Measurements from ENCODE around the gene VSTM2B. TPM values are rescaled to one million over a fixed set of nuclear protein-coding genes. Genes with fewer than 3 reads are reported as not detected.
A peak's percentile ranks its signal among the peaks of the same experiment; 100 is the strongest.

Gene VSTM2B
- total RNA-seq, 1 donor from 2014 or later = not detected

DNA sequence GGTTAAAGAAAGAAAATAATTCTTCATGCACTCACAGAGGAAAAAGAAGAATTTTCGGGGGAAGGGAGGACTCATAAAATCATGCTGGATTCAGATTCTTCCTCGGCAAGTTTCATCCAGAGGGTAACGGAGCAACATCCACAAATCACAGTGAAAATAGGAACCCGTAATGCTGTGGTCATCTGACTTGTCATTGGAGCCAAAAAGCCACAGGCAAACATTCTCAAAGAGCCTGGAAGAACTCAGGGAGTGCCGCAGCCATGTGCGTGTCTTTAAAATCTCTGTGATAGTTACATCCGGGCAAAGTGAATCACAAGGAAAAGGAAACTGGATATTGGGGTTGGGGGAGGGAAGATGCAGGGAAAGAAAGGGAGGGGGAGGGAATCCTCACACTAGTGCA lies 33.0 kb upstream of the VSTM2B start:
- no peak for ATAC-seq
- intact Hi-C loops (cut with DNase I) = no loop called here
- DNase-seq (ENCODE audit: missing footprints) = no peak

- ATAC-seq = no peak
- intact Hi-C loops (cut with DNase I) = no loop called here
These were observed 30.7 kb upstream of the VSTM2B start for GRCh38 chr19:29495091-29495490.

DNA sequence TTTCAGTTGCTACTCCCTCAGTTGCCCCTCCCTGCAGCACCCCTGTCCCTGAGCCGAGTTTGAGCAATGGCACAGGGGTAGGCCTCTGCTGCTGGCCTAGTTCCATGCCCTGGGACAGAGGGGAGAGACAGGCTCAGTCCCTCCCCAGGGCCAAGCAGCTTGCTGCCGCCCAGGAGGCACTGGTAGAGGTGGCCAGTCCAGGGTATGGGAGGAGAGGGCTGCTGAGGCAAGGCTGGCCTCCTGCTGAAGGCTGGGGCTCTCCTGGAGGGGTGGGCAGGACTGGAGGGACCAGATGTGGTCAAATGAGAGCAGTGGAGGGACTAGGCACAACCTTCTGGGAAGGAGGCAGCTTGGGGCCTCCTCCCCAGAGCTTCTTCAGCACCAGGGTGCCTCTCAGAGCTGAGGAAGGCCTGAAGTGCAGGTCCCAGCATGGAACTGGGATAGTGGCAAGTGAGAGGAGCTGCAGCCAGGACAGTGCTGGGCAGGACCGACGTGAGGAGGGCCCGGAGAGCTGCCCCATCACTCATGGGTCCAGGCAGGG lies 29.8 kb upstream of the VSTM2B start:
- ATAC-seq (no peak), DNase-seq (ENCODE audit: missing footprints) (peak; percentile 27)
- intact Hi-C loops (cut with DNase I) = no loop called here

More at GRCh38 chr19:29495091-29495490, 30.7 kb upstream of the VSTM2B start:
- DNase-seq (ENCODE audit: missing footprints) = peak; percentile 13

GRCh38 chr19:29497241-29497640 lies 28.6 kb upstream of the VSTM2B start:
- intact Hi-C loops (cut with DNase I) = no loop called here
- ATAC-seq (no peak), DNase-seq (ENCODE audit: missing footprints) (peak; percentile 13)

GRCh38 chr19:29497686-29498436 lies 27.9 kb upstream of the VSTM2B start:
- DNase-seq (ENCODE audit: missing footprints) (peak; percentile 52), ATAC-seq (no peak)
- intact Hi-C loops (cut with DNase I) = no loop called here

DNA sequence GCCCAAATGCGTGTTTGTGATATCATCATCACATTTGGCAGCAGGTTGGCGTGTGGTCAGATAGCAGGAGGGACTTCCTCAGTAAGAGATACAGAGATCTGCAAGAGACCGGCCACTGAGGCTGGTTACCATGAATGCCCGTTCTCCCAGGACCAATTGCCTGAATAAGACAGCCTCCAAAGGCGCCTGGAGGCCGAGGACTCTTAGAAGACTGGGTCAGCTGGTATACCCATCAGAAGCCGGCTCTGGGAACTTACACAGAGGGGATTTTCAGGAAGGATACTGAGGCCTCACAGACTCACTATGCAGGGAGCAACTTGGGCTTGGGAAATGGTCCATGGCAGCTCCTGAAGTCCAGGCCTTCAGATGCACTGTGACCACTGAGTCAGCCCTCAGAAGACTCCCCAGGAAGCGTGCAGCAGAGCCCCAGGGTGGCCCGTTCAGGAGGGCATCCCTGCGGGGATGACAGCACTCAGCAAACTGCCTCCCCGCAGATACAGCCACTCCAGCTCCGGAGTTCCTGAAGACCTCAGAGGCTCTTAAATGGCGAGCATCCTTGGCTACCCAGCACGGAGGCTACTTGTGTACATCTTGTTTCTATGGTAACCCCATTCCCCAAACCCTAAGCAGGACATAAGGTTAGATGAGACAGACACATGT lies 26.4 kb upstream of the VSTM2B start:
- ATAC-seq (no peak), DNase-seq (ENCODE audit: missing footprints) (peak; percentile 20)

DNA sequence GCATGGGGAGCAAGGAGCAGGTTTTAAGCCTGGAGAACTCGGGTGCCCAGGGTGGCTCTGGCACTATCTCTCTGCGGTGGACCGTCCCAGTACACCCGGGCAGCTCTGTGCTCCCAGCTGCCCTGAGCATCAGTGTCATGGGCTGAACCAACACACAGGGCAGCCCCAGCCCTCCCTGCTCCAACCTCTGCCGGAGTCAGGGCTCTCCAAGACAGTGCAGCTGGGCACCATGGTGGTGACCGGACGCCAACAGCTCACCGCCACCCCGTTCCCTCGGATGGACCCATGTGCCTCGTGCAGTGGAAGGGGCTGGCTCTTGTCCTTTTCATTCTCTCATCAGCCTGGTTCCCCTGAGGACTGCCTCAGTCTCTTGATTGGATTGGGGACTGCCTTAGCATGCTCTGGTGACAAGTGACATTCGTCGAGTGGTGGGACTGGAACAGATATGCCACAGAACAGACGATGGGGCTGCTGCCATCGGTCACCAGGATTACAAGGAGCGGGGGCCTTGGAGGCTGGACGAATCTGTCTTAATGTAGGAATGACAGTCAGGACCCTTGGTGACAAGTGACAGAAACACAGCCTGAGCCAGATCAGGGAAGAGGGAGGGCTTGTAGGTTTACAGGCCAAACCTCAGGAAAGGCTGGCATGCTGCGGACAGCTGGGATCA lies 25.7 kb upstream of the VSTM2B start:
- ATAC-seq (no peak), DNase-seq (ENCODE audit: missing footprints) (peak; percentile 66)
- intact Hi-C loops (cut with DNase I) = no loop called here

More for the DNA sequence above, 26.4 kb upstream of the VSTM2B start:
- intact Hi-C loops (cut with DNase I) = no loop called here

DNA sequence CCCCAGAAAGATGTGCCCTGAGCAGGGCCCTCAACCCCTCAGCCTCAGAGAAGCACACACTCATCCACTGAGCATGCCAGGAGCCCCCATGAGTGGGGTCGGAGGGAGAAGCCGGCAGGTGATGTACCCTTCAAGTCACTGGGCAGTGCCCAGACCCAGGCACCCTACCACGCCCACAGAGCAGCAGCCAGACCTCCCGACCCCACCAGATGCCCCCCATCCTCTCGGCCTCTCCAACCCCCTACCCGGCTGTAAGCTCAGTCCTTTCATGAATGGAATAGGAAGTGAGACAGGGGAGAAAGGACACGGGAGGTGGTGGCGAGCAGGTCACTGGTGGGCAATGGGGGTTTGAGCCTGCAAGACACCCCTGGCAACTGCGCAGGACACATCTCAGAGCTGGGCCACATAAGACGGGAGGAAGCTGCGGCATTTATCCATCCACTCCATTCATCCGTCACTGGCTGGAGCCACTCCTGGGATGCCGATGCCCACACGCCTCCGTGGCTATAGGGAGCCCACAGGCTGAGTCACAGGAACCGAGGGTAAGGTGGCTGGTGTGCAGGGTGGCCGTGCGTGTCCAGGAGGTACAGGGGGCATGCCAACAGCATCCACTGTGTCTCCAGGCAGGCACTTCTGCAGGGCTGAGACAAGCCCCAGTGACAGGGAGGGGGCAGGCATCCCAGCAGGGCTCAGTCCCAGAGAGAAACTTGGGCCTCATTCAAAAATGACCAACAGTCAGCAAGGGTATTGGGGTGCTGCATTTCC lies 23.8 kb upstream of the VSTM2B start:
- DNase-seq (ENCODE audit: missing footprints) = no peak
- no peak for ATAC-seq
- intact Hi-C loops (cut with DNase I) = no loop called here

DNA sequence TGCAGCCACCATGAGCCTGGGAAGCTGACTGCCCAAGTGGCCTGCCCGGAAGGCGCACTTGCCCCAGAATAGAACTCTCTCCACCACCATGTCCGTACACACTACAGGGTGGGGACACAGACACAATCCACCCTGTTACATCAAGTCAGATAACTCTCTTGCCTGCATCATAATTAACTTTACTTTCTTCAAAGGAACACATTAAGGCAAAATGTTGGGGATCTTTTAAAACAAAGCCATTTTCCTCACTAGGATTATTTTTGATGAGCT lies 23.3 kb upstream of the VSTM2B start:
- intact Hi-C loops (cut with DNase I) = no loop called here
- ATAC-seq = no peak
- DNase-seq (ENCODE audit: missing footprints) = peak; percentile 56

- ATAC-seq = no peak
- peak; percentile 11 for DNase-seq (ENCODE audit: missing footprints)
- intact Hi-C loops (cut with DNase I) = no loop called here
These were observed 22.5 kb upstream of the VSTM2B start for GRCh38 chr19:29503140-29503758.

- intact Hi-C loops (cut with DNase I) = no loop called here
- no peak for DNase-seq (ENCODE audit: missing footprints)
- ATAC-seq = no peak
These were observed 22.0 kb upstream of the VSTM2B start for GRCh38 chr19:29503785-29504184.

GRCh38 chr19:29504454-29504853 lies 21.3 kb upstream of the VSTM2B start:
- ATAC-seq = no peak
- DNase-seq (ENCODE audit: missing footprints) = no peak
- intact Hi-C loops (cut with DNase I) = no loop called here

DNA sequence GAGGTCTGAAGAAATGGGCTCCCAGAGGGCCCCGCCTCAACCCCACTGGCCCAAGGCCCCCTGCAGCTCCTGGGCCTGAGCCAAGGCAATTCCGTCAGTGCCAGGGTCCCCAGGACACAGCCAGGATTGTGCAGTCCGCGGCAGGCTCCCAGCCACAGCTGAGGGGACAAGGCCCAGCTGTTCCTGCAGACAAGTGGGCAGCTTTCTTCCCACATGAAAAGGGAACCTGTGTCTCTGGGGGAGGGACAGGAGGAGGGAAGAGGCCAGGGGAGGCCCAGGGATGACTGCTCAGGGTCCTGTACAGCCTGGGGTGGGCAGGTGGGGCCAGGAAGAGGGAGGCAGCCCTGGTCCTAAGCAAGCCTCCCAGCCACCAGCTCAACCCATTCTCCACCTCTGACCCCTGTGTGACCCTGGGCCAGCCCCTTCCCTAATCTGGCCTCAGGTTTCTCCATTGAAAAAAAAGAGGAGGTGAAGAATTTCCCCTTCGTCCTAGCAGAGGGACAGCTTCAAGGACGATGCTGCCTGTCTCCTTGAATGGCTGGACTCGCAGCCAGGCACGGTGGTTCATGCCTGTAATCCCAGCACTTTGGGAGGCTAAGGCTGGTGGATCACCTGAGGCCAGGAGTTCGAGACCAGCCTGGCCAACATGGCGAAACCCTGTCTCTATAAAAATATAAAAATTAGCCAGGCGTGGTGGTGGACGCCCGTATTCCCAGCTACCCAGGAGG lies 20.5 kb upstream of the VSTM2B start:
- DNase-seq (ENCODE audit: missing footprints) (no peak), ATAC-seq (no peak)
- intact Hi-C loops (cut with DNase I) = no loop called here

DNA sequence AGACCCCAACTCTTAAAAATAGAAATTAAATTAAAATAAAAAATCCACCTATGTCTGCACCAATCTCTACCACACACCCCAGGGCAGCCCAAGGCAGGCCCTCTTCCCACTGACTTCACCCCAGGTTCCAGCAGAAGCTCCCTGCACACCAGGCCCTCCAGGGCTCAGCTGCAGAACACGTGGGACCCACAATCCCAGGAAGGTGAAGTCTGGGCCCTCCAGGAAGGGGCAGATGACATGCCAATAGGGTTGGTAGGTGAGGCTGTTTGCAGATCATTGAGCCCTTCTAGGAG lies 19.2 kb upstream of the VSTM2B start:
- intact Hi-C loops (cut with DNase I) = no loop called here
- ATAC-seq = no peak
- no peak for DNase-seq (ENCODE audit: missing footprints)

DNA sequence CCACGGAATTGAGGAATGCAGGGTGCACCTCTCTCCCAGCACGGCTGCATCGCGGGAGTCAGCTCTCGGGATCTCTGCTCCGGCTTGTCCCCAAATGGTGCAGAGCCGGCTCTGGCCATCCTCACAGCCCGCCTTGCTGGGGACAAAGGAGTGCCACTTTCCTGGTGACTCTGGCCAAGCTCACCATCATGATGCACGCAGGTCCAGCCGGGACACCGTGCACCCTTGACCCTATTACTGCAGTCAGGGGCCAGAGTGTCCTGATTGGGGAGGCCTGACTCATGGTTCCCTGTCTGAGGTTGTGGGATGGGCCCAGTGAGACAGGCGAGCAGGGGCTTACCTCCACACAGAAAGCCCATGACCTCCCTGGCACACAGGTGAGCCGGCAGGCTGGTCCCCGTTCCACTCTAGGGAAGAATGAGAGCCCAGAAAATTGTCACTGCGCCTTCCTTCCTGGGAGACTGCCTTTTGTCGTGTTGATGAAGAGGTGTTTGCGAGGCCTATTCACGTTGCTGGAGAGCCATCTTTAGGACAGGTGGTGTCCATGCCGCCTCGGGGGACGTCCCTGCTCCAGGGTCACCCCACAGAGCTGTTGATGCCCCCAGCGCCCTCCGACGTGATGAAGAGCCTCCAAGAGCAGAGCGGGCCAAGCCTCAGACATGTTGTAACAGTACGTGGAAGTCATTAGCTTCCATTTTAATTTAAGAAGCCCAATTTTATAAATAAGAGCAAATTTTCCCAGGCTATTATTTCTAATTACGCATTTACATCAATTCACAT lies 18.5 kb upstream of the VSTM2B start:
- ATAC-seq (no peak), DNase-seq (ENCODE audit: missing footprints) (peak; percentile 18)

GRCh38 chr19:29508181-29508580 lies 17.6 kb upstream of the VSTM2B start:
- ATAC-seq = no peak
- intact Hi-C loops (cut with DNase I) = no loop called here
- no peak for DNase-seq (ENCODE audit: missing footprints)

More for the DNA sequence above, 18.5 kb upstream of the VSTM2B start:
- intact Hi-C loops (cut with DNase I) = no loop called here

- intact Hi-C loops (cut with DNase I) = no loop called here
- ATAC-seq (no peak), DNase-seq (ENCODE audit: missing footprints) (no peak)
These were observed 16.3 kb upstream of the VSTM2B start for GRCh38 chr19:29509456-29509855.

Data from Right ventricle myocardium inferior (tissue), 1 donor.